ENCODE results near the gene SLC5A5.

- TF ChIP-seq ZNF274 (IDR thresholded peaks at IDR 0.05; ENCODE audit: low read depth, low read length): no peak
- TF ChIP-seq YY1 (IDR thresholded peaks at IDR 0.05; ENCODE audit: insufficient read depth, insufficient read length): no peak
- no peak for TF ChIP-seq SUZ12 (IDR thresholded peaks at IDR 0.05; ENCODE audit: extremely low read depth, insufficient read depth, insufficient read length)
Measured at GRCh38 chr19:17936379-17936778, 64.6 kb downstream of the SLC5A5 start.
